ENCODE measurements around the gene NDUFC2. TPM values are rescaled to one million over a fixed set of nuclear protein-coding genes. Genes with fewer than 3 reads are reported as not detected.

The NDUFC2 gene
- total and polyA plus RNA-seq, 2 of the 13 experiments (the other 11 are each of a cell fraction or from before 2014, with no cell fraction given), result 256 to 363 TPM

GRCh38 chr11:78061088-78061920 is 18.4 kb downstream of the NDUFC2 start (continued):
- TF ChIP-seq GATAD1 (CRISPR knock-in tag; IDR thresholded peaks at IDR 0.05) (no peak), ZNF546 (CRISPR knock-in tag; conservative IDR thresholded peaks at IDR 0.05) (no peak), NCOA2 (CRISPR knock-in tag; IDR thresholded peaks at IDR 0.05) (no peak), IRF2 (CRISPR knock-in tag; IDR thresholded peaks at IDR 0.05) (no peak), ZNF557 (CRISPR knock-in tag; IDR thresholded peaks at IDR 0.05) (no peak), POGZ (CRISPR knock-in tag; IDR thresholded peaks at IDR 0.05) (0 out of 2 replicates have a peak, but pooled peaks have one; percentile 16), PRMT3 (CRISPR knock-in tag; IDR thresholded peaks at IDR 0.05; ENCODE audit: borderline replicate concordance, low read depth) (no peak), PHF5A (CRISPR knock-in tag; IDR thresholded peaks at IDR 0.05; ENCODE audit: low read depth, unreplicated experiment) (no peak), ZNF816 (CRISPR knock-in tag; IDR thresholded peaks at IDR 0.05; ENCODE audit: borderline replicate concordance) (no peak), ATF7 (IDR thresholded peaks at IDR 0.05) (no peak), ATF7 (CRISPR knock-in tag; IDR thresholded peaks at IDR 0.05) (no peak), ZNF615 (CRISPR knock-in tag; IDR thresholded peaks at IDR 0.05; ENCODE audit: borderline replicate concordance) (no peak), ZFP1 (CRISPR knock-in tag; IDR thresholded peaks at IDR 0.05) (no peak), KIAA2018 (CRISPR knock-in tag; IDR thresholded peaks at IDR 0.05; ENCODE audit: borderline replicate concordance) (no peak), ZNF780A (CRISPR knock-in tag; IDR thresholded peaks at IDR 0.05) (no peak)
- TF ChIP-seq, protein P1, sequence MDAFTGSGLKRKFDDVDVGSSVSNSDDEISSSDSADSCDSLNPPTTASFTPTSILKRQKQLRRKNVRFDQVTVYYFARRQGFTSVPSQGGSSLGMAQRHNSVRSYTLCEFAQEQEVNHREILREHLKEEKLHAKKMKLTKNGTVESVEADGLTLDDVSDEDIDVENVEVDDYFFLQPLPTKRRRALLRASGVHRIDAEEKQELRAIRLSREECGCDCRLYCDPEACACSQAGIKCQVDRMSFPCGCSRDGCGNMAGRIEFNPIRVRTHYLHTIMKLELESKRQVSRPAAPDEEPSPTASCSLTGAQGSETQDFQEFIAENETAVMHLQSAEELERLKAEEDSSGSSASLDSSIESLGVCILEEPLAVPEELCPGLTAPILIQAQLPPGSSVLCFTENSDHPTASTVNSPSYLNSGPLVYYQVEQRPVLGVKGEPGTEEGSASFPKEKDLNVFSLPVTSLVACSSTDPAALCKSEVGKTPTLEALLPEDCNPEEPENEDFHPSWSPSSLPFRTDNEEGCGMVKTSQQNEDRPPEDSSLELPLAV (CRISPR knock-in tag; conservative IDR thresholded peaks at IDR 0.05; ENCODE audit: low read depth), result no peak
- TF ChIP-seq, protein P2, sequence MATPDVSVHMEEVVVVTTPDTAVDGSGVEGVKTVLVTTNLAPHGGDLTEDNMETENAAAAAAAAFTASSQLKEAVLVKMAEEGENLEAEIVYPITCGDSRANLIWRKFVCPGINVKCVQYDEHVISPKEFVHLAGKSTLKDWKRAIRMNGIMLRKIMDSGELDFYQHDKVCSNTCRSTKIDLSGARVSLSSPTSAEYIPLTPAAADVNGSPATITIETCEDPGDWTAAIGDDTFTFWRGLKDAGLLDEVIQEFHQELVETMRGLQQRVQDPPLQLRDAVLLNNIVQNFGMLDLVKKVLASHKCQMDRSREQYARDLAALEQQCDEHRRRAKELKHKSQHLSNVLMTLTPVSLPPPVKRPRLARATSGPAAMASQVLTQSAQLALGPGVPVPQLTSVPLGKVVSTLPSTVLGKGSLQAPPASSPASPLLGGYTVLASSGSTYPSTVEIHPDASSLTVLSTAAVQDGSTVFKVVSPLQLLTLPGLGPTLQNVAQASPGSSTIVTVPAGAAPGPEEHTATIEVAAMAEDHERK (CRISPR knock-in tag; IDR thresholded peaks at IDR 0.05; ENCODE audit: low read depth), result no peak
